Activated T-cell treated with anti-CD3 and anti-CD28 coated beads, Interleukin-2, amount 50 U/mL, for 24 hours (primary cell): Measurements from ENCODE around the gene PCK1.

ENCODE experiments used
- DNase-seq: peaks from one replicate; pipeline ENCODE4 v3.0.0-alpha.2; 2020
- H3K27ac Mint-ChIP-seq: 2 replicates; pipeline ENCODE4 v1.8.0; 2020; ENCODE audit warnings: mild to moderate bottlenecking, mixed read lengths
- H3K27me3 Mint-ChIP-seq: 2 replicates; pipeline ENCODE4 v1.8.0; 2020; ENCODE audit warnings: mixed read lengths
- H3K36me3 Mint-ChIP-seq: 2 replicates; pipeline ENCODE4 v1.8.0; 2020; ENCODE audit warnings: low read depth, mixed read lengths
- H3K4me1 Mint-ChIP-seq: 2 replicates; pipeline ENCODE4 v1.8.0; 2020; ENCODE audit warnings: low read depth, mixed read lengths
- H3K4me3 Mint-ChIP-seq: 2 replicates; pipeline ENCODE4 v1.8.0; 2020; ENCODE audit warnings: mild to moderate bottlenecking, moderate library complexity, mixed read lengths
- H3K9me3 Mint-ChIP-seq: 2 replicates; pipeline ENCODE4 v1.8.0; 2020; ENCODE audit warnings: mixed read lengths

The PCK1 gene

DNA sequence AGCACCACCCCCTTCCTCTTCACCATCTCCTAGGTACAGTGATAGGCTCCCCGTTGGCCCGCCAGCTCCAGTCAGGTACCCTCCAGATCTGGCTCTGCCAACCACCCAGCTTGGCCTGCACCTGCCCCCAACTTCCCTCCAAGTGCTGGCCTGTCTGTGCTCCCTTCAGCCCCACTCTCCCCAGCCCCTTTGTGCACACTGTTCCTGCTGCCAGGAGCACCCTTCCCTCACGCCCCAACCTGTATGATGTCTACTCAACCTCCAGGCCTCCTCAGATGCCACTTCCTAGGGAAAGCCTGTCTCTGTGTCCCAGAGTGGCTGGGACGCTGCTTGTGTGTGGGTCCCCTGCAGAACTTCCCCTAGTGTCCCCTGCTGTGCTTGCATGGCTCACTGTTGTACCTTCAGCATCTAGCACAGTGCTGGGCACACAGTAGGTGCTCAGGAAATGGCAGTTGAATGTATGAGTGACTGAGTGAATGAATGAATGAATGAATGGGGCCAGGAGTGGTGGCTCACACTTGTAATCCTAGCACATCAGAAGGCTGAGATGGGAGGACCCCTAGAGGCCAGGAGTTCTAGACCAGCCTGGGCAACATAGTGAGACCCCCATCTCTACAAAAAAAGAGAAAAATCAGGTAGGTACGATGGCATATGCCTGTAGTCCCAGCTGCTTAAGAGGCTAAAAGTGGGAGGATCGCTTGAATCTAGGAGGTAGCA, 56.3 kb downstream of the PCK1 start:
- H3K9me3 Mint-ChIP-seq = no peaks in the 10 kb centered on the region
- peak; percentile 28 for DNase-seq
- peaks cover 23% of the 10 kb centered on the region for H3K36me3 Mint-ChIP-seq
- no peak overlapping the region for H3K4me3 Mint-ChIP-seq
- H3K27me3 Mint-ChIP-seq = no peaks in the 10 kb centered on the region
- peaks cover 52% of the 10 kb centered on the region for H3K4me1 Mint-ChIP-seq
- H3K27ac Mint-ChIP-seq = no peak overlapping the region
